Left lung (tissue), 14 donors: Measurements from ENCODE around the gene FCHO2. TPM values are rescaled to one million over a fixed set of nuclear protein-coding genes. Genes with fewer than 3 reads are reported as not detected.

ENCODE experiments used
- ATAC-seq: fragments of 200-7000 bp; cut with Tn5 transposase; one replicate; pipeline ENCODE4 v1.9.1; 2020; ENCODE audit warnings: moderate library complexity
- DNase-seq, 4 donors: peaks; one replicate each; pipeline ENCODE4 v3.0.0-alpha.2; 2013 to 2020
- H3K27ac ChIP-seq, 2 donors: fragments of 200-600 bp; sonication (generic) in 1 of 2; one replicate each; pipeline versions ENCODE4 v1.5.0 to v1.8.0; 2020 to 2021
- H3K27me3 ChIP-seq, 2 donors: fragments of 200-600 bp; sonication (generic) in 1 of 2; one replicate each; pipeline versions ENCODE4 v1.5.0 to v1.8.0; 2020 to 2021
- H3K36me3 ChIP-seq, 2 donors: fragments of 200-600 bp; sonication (generic) in 1 of 2; one replicate each; pipeline versions ENCODE4 v1.5.0 to v1.8.0; 2020 to 2021
- H3K4me1 ChIP-seq, 2 donors: fragments of 200-600 bp; one replicate each; pipeline ENCODE4 v1.8.0; 2021
- H3K4me3 ChIP-seq, 2 donors: fragments of 200-600 bp; sonication (generic) in 1 of 2; one replicate each; pipeline versions ENCODE4 v1.5.0 to v1.8.0; 2020 to 2021; ENCODE audit warnings: mild to moderate bottlenecking in 1 of 2
- H3K9me3 ChIP-seq, 2 donors: fragments of 200-600 bp; sonication (generic) in 1 of 2; one replicate each; pipeline versions ENCODE4 v1.5.0 to v1.8.0; 2020 to 2021
- intact Hi-C, 2 donors: fragments of 100-400 bp; cut with DNase I; formaldehyde crosslinking; loops; one replicate each; pipeline versions ENCODE4 v1.11.2 to v1.14.2; 2022
- long read RNA-seq, 12 donors: library from polyadenylated mRNA in 2 of 12; unstranded in 2 of 12; transcript quantifications; one replicate each; pipeline ENCODE4 v2.0.0 and lab custom pipeline, GENCODE V29; 2019 to 2026
- polyA plus RNA-seq, 6 donors: library from polyadenylated mRNA; unstranded; fragments of 120-200 nt; gene quantifications; one replicate each; pipeline ENCODE4 v1.2.1, GENCODE V29; 2013; ENCODE audit not compliant: insufficient read length in 6 of 6
- total RNA-seq, 2 donors: library from RNA; stranded (reverse); fragmentation: NEBNext Ultra II Directional; extraction: Animal tissue kit (Norgen Biotek cat#: 25700); gene quantifications; one replicate each; pipeline ENCODE4 v1.2.1, GENCODE V29; 2021
- TF ChIP-seq, protein P1 (sequence below), 2 donors: fragments of 200-600 bp; sonication (generic) in 1 of 2; IDR thresholded peaks; one replicate each; pipeline versions ENCODE4 v1.5.0 to v1.8.0; 2021; ENCODE audit warnings: antibody characterized with exemption in 2 of 2
- donor health status: DM: no; HTN: yes; CAD: no.
- donor health status: DM: no; HTN: no; CAD: no.

FCHO2 gene, protein sequence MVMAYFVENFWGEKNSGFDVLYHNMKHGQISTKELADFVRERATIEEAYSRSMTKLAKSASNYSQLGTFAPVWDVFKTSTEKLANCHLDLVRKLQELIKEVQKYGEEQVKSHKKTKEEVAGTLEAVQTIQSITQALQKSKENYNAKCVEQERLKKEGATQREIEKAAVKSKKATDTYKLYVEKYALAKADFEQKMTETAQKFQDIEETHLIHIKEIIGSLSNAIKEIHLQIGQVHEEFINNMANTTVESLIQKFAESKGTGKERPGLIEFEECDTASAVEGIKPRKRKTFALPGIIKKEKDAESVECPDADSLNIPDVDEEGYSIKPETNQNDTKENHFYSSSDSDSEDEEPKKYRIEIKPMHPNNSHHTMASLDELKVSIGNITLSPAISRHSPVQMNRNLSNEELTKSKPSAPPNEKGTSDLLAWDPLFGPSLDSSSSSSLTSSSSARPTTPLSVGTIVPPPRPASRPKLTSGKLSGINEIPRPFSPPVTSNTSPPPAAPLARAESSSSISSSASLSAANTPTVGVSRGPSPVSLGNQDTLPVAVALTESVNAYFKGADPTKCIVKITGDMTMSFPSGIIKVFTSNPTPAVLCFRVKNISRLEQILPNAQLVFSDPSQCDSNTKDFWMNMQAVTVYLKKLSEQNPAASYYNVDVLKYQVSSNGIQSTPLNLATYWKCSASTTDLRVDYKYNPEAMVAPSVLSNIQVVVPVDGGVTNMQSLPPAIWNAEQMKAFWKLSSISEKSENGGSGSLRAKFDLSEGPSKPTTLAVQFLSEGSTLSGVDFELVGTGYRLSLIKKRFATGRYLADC
- total RNA-seq = 10 to 100 TPM; 57.9 to 71.1 TPM
- polyA plus RNA-seq = 10 to 100 TPM; 25.7 to 32.4 (median 28.4) TPM
- long read RNA-seq, donor 1, partial matches to known transcripts = 5 of 5 reads
- long read RNA-seq, donor 1, other reads (novel, unspliced or antisense) = 0 of 5 reads
- long read RNA-seq, donor 2, partial matches to known transcripts = 8 of 8 reads
- long read RNA-seq, donor 2, other reads (novel, unspliced or antisense) = 0 of 8 reads
- long read RNA-seq, donor 3 = 0 reads
- long read RNA-seq, donor 4, partial matches to known transcripts = 11 of 12 reads
- long read RNA-seq, donor 4, other reads (novel, unspliced or antisense) = 1 of 12 reads
- long read RNA-seq, donor 5, partial matches to known transcripts = 5 of 7 reads
- long read RNA-seq, donor 5, other reads (novel, unspliced or antisense) = 0 of 7 reads
- long read RNA-seq, donor 6, partial matches to known transcripts = 8 of 8 reads
- long read RNA-seq, donor 6, other reads (novel, unspliced or antisense) = 0 of 8 reads
- long read RNA-seq, donor 7 = 0 reads
- long read RNA-seq, donor 8 = 0 reads
- long read RNA-seq, donor 9 = 0 reads
- long read RNA-seq, donor 10, partial matches to known transcripts = 5 of 5 reads
- long read RNA-seq, donor 10, other reads (novel, unspliced or antisense) = 0 of 5 reads
- long read RNA-seq, donor 11 = 0 reads
- long read RNA-seq, donor 12 = 0 reads

DNA sequence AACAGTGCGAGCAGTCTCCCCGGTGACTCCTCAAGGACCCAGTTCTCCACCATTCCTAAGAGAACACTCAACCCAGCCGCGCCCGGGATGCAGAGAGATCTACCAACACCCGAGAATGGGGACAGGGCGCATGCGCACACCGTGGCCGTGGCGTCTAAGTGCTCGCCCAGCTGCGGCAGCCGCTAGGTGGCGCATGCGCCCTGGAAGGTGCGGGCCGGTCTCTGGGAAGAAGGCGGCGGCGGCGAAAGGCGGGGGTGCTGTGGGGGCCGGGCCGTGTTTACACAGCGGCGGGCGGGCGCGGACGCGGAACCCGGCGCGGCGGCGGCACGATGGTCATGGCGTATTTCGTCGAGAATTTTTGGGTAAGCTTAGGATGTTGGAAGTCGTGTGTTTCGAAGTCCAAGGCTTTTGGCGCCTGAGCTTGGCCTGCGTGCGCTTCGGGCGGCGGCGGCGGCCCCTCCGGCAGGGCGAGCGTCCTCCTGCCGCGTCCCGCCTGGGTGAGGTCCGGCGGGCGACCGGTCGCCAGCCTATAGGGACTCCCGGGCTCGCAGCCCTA, at the start of gene FCHO2:
FCHO2 (plus strand) TSS at position 274 of the 556 bp plus-strand sequence; CDS start at position 330, 56 bp downstream.
- Histone ChIP-seq H3K27ac (peak within 1 kb of the TSS; percentile 96 to 99), H3K4me1 (peaks cover 9 to 69% of the 10 kb centered on the region in 2 donors), H3K9me3 (no peaks in the 10 kb centered on the region), H3K27me3 (no peaks in the 10 kb centered on the region), H3K36me3 (no peaks in the 10 kb centered on the region), H3K4me3 (peak within 1 kb of the TSS; percentile 81 to 86)
- TF ChIP-seq, protein P1, sequence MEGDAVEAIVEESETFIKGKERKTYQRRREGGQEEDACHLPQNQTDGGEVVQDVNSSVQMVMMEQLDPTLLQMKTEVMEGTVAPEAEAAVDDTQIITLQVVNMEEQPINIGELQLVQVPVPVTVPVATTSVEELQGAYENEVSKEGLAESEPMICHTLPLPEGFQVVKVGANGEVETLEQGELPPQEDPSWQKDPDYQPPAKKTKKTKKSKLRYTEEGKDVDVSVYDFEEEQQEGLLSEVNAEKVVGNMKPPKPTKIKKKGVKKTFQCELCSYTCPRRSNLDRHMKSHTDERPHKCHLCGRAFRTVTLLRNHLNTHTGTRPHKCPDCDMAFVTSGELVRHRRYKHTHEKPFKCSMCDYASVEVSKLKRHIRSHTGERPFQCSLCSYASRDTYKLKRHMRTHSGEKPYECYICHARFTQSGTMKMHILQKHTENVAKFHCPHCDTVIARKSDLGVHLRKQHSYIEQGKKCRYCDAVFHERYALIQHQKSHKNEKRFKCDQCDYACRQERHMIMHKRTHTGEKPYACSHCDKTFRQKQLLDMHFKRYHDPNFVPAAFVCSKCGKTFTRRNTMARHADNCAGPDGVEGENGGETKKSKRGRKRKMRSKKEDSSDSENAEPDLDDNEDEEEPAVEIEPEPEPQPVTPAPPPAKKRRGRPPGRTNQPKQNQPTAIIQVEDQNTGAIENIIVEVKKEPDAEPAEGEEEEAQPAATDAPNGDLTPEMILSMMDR (IDR thresholded peaks at IDR 0.05) = peak; percentile 70 to 91
- DNase-seq (peak; percentile 96 to 100 (median 99)), ATAC-seq (peak; percentile 91)
- intact Hi-C loops = no loop called here

DNA sequence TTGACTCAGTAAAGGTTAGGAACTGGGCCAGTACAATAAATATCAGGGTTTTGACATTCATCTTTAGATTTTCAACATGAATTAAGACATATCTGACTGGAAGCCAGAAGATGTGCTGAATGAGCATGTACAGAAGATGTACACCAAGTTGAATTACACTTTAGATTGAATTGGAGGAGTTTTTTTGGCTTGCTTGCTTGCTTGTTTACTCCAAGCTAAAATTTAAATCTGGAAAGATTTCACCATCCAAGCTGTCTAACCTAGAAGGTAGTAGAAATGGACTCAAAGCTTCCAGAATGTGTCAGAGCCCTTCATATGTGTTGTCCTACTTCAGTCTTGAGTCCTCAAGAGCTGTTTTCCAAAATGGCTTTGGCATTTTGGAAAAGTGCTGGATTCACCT, 49.0 kb upstream of the FCHO2 start:
- Histone ChIP-seq H3K9me3 (no peaks in the 10 kb centered on the region), H3K27me3 (no peaks in the 10 kb centered on the region), H3K36me3 (peaks cover 2 to 81% of the 10 kb centered on the region in 2 donors), H3K4me1 (no peaks in the 10 kb centered on the region), H3K27ac (no peak overlapping the region), H3K4me3 (no peak overlapping the region)
- intact Hi-C loops = no loop called here
- TF ChIP-seq, protein P1 (IDR thresholded peaks at IDR 0.05) = no peak
- no peak for ATAC-seq
- no peak for DNase-seq

DNA sequence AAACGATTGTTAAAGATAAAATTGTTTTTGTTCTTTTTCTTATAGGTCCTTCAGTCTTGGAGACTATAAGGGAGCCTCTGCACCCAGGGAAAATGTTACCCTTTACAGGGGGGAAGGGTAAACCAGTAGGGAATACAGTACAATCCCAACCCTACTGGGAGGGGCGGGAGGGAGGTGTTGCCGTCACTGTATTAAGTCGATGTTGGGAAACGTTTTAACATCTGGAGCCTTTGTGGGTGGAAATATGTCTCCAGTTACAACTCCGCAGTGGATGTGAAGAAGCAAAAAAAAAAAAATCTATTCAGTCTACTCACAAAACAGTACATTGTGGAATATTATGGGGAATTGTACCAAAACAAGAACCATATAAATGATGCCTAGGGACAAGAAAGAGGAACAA, 47.2 kb upstream of the FCHO2 start:
- intact Hi-C loops = no loop called here
- Histone ChIP-seq H3K27ac (no peak overlapping the region), H3K27me3 (no peaks in the 10 kb centered on the region), H3K4me1 (no peaks in the 10 kb centered on the region), H3K36me3 (peaks cover 2 to 63% of the 10 kb centered on the region in 2 donors), H3K9me3 (no peaks in the 10 kb centered on the region), H3K4me3 (no peak overlapping the region)
- no peak for ATAC-seq
- TF ChIP-seq, protein P1 (IDR thresholded peaks at IDR 0.05) = no peak
- no peak for DNase-seq

DNA sequence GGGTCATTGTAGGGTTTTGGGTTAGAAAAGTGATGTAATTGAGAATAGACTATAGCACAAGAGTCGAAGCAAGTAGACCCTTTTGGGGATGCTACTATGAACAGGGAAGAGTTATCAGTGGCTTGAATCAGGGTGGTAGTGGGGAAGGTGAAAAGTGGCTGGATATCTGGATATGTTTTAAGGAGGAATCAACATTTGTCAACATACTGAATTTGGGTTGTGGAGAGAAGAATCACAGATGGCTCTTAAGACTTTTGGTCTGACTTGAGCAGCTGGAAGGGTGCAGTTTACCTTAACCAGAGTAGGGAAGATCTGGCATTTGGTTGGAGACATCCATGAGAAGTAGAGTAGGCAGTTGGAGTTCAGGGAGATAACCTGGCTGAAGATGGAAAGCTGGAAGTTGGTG, 38.5 kb upstream of the FCHO2 start:
- no peaks in the 10 kb centered on the region for H3K27me3 ChIP-seq
- intact Hi-C loops = no loop called here
- H3K36me3 ChIP-seq = no peaks in the 10 kb centered on the region
- H3K4me1 ChIP-seq = peaks cover 0 to 14% of the 10 kb centered on the region in 2 donors
- ATAC-seq = no peak
- TF ChIP-seq, protein P1 (IDR thresholded peaks at IDR 0.05) = no peak
- H3K27ac ChIP-seq = no peak overlapping the region
- no peaks in the 10 kb centered on the region for H3K9me3 ChIP-seq
- no peak overlapping the region for H3K4me3 ChIP-seq
- DNase-seq = no peak
